ENCODE measurements around the gene CATSPER3.

The CATSPER3 gene

DNA sequence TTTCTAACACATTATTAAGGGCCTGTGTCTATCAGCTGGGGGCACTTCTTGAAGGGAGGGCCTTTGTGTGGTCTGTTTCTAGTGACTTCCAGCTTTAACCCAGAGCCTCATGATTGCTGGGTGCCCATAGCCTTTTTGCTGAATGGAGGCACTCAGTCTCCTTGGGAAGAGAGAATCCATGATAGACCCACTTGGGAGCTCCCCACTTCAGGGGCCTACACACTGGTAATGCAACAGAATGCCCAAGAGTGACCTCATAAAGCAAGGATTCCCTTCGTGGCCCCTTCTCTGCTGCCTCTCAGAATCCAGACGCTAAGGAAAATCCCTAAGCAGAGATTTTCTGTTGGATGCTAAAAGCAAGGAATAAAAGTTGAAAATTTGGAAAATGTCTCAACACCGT is at the start of gene CATSPER3:
TSS of gene CATSPER3 (plus strand) at position 301 of the 400 bp plus-strand sequence. CDS start at position 386, 85 bp downstream.
- DNase-seq, result no peak

GRCh38 chr5:134918861-134919260 is 48.8 kb upstream of the CATSPER3 start:
- no peak for DNase-seq

DNA sequence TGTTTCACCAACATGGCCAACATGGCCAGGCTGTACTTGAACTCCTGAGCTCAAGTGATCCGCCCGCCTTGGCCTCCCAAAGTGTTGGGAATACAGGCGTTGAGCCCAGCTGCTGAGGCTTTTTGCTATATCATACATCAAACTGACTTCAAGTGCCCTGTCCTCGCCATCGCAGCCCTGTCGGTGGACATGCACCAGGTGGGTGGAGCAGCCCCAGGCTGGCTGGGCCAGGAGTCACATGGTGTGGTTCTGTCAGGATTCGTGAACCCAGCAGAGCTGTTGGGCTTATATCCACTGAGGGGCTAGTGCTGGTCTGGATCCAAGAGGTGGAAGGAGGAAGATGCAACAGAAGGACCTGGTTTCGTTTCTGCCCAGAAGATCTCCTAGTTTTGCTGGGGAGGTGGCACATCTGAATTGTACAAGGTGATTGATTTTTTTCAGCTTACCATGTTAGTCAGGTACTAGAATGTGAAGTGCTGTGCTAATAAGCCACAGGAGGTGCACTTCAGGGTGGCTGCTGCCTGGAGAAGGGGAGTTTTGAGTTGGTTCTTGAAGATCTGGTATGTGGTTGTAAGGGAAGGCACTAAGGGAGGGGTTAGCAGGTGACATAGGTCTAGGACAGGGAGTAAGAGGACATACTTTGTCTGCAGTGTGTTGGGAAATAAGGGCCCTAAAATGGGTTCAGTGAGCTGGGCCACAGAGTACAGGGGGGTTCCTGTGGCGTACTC is 46.7 kb upstream of the CATSPER3 start:
- DNase-seq, result no peak

- DNase-seq, result no peak
These were observed 35.2 kb upstream of the CATSPER3 start for GRCh38 chr5:134932508-134932907.

GRCh38 chr5:134934202-134934601 is 33.5 kb upstream of the CATSPER3 start:
- DNase-seq, result no peak

DNA sequence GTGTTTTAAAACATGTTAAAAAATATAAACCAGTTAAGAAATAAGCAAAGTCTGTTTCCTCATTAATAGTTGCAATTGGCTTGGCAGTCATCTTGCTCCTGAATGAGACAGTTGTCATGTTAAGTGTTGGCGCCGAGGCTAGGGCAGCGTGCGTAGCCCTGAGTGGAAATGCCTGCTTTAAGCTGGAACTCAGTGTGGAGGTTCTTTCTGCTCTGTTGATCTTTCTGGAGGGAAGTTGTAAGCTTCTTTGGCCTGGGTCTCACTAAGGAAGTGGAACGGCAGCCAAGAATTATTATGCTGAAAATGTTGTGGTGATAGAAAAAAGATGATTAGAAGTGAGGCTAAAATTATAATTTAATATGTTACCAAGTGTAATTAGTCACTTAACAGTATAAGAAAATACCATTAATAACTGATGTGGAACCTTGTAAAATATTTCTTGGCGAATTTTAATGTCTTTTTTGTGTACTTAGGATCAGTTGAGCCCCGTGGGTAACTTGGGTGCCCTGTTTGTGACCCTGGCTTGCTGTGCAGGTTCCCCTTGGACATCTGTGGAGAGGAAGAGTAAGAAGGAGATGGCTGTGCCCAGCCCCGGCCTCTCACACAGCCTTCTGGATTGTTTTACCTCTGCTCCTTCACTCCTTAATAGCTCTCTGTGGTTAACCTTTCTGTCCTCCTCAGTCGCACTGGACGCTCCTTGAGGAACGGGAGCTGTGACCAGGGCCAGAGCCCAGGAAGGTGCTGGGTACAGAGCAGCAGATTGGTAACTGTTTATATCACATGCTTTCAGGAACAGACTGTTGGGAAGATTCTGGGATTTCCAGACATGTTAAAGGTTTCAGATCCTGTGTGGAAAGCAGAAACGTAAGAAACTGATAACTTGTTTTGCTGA is 31.8 kb upstream of the CATSPER3 start:
- no peak for DNase-seq

DNA sequence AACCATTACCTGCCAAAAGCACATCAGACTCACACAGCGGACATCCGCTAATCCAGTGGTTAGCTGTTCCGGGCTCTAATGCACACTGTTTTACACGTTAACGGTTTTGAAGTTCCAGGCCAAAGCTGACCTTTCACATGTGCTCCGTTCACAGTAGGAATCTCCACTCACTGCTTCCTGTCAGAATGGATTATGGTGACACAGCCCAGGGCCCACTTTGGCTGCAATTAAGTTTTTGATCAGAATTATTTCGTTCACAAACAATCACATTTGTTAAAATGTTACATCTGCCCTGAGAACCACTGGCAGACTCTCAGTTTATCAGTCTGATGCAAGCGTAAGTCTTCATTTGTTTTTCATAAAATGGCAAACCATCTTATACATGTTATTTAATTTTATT is 30.2 kb upstream of the CATSPER3 start:
- DNase-seq, result no peak

DNA sequence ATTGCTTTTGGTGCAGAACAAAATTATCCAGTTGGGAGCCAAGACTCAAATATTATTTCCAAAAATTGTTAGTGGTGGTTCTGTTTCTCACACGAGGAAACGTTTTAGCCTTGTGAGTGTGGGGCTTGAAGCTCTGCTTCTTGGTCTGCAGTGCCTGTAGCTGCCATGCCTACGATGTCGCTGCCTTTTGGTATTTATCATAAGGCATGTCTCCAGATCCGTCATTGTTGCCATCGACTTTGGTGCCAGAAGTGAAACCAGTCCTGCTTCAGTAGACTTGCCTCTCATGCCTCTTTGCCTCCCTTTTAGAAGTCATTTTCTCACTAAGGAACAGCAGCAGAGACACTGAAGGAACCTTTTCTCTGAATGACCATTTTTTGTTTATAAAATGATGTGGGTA is 29.7 kb upstream of the CATSPER3 start:
- DNase-seq, result no peak

DNA sequence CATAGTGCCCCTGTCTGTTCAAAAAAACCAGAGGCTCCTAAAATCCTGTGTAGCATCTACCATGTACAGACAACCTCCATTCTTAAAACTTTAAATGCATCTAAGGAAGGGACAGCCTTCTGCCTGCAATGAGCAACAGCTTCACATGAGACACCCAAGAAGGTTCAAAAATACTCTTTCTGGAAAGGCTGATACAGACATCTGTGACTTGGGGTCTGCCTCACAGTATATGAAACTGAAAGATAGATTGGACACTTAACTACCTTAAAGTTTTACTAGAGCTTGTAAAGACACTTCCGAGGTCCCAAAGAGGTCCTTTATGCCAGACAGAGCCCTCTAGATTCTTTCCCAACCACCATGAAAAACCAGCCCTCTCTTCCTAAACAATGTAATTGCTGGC is 28.2 kb upstream of the CATSPER3 start:
- DNase-seq, result no peak

DNA sequence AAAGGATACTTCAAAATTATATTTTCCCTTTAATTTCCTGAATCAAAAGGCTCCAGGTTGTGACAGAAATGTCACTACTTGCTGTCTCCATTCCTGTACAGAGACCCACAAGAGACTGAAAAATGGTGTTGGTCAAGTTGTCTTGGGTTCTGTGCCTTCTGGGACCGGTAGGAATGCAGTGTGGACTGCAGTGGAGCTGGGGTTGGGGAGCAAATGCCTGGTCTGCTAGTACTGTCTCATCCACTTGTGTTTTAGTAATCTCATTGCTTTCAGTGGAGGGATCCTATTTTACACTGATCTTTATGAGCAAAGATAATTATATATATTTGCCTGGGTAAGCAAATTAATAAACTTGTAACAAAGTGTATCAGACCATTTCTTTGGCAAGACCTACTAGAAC is 24.2 kb upstream of the CATSPER3 start:
- no peak for DNase-seq

GRCh38 chr5:134944630-134945029 is 23.1 kb upstream of the CATSPER3 start:
- no peak for DNase-seq

DNA sequence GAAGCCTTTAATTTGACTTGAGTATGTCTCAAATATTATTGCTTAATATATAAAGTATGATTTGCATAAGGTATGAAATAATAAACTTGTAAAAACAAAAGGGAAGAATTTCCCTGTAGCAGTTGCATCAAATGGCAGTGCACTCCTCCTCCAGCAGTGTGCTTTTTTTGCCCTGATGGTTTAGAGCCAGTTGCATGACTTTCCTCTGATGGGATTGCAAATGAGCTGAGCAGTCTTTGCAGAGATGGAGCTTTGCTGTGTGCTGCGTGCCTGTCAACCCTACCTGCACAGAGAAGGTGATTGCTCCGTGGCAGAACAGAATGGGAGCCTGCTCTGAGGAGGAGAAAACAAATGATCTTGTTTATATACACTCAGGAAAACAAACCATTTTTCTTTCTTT is 22.7 kb upstream of the CATSPER3 start:
- peak in 2 of 58 donors; percentile 8 to 12 for DNase-seq

- DNase-seq, result no peak
These were observed 18.8 kb upstream of the CATSPER3 start for GRCh38 chr5:134948911-134949310.

- DNase-seq, result no peak
These were observed 18.4 kb upstream of the CATSPER3 start for GRCh38 chr5:134949316-134949715.

DNA sequence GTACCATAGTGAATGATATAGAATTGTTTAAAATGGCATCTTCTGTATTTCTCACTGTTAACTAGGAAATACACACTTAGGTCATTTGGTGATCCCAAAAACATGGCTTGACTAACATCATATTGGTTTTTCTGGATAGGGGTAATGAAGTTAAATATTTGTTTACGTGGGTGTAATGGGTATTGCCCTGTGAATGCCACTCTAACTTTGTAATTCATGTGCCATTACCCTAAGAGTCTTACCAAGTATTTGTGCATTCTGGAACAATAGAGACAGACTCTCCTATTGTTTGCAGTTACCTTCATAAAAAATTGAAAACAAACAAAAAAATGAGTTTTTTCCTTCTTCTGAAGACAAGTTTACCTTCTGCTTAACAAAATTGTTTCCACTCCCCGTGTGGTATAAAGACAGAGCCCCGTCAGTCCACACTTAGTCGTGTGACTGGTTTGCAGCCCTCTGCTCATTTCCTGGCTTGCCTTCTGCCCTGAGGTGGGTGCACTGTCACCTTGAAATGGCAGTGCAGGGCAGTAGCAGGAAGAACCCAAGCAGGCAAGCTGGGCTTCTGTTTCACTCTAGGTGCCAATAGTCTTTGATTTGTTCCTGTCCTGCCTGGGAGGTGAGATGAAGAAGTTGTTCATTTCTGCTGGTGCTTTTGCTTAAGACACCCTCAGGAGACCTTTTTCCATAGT is 9.6 kb upstream of the CATSPER3 start:
- no peak for DNase-seq

DNA sequence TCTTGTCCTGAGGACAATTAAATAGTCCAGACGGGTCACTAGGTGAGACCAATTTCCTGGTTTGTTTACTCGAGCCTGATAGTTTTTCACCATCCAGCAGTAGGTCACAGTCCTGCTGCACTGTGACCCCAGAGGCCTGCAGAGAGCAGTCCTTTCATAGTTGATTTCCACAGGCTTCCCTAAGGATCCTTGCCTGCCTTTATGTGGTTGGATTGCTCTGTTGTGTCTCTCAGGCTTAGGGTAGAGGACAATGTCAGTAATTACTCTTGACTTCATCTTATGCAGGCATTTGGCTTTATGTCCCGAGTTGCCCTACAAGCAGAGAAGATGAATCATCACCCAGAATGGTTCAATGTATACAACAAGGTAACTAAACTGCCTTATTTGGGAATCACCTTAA is 9.0 kb upstream of the CATSPER3 start:
- no peak for DNase-seq

- no peak for DNase-seq
These were observed 4.6 kb upstream of the CATSPER3 start for GRCh38 chr5:134963098-134963497.

GRCh38 chr5:134964359-134965270 is 3.1 kb upstream of the CATSPER3 start:
- no peak for DNase-seq

GRCh38 chr5:134965271-134965825 is 2.4 kb upstream of the CATSPER3 start:
- DNase-seq, result no peak

GRCh38 chr5:134968055-134968454 is 348 bp downstream of the CATSPER3 start:
- DNase-seq, result no peak

- DNase-seq, result no peak
These were observed 1.5 kb downstream of the CATSPER3 start for GRCh38 chr5:134969166-134969565.

Data from anterior cingulate cortex (tissue), 58 donors.